ENCODE measurements around the gene C5orf24.

The C5orf24 gene

DNA sequence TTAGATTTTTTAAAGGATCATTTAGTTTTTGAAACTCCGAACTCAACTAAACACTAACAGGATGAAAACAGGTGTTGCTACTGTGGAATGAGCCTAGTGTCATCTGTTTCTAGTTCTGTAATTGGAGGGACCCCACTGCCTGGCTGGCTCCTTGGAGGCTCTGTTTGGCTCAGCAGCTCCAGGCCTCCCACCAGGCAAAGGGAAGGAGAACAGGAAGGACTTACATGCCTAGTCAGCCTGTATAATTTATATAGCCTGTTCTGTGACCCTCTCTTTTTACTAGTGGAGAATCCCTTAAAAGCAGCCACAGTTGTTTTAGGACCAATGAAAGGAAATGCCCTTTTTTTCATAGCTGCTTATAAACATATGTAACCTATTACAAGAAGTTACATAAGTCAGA lies 21.1 kb upstream of the C5orf24 start:
- Histone ChIP-seq H3K9me2 (replicated peaks; ENCODE audit: insufficient read depth, low read length) (no peaks in the 10 kb centered on the region), H3K79me2 (ENCODE audit: low read length) (no peaks in the 10 kb centered on the region), H3K9me3 (replicated peaks; ENCODE audit: insufficient read depth, low read length) (no peaks in the 10 kb centered on the region), H3K36me3 (replicated peaks; ENCODE audit: insufficient read depth, low read length) (peaks cover 7% of the 10 kb centered on the region; the same call in 1 of the 2 replicates), H3F3A (ENCODE audit: insufficient read depth, low read length) (no peaks in the 10 kb centered on the region), H3K4me3 (ENCODE audit: low read length) (no peak overlapping the region), H3K9ac (ENCODE audit: low read length) (no peak overlapping the region), H3K27ac (ENCODE audit: low read length) (no peak overlapping the region), H4K20me1 (ENCODE audit: insufficient read depth, low read length) (no peaks in the 10 kb centered on the region), H3K4me1 (ENCODE audit: low read length) (no peaks in the 10 kb centered on the region), H2AFZ (ENCODE audit: low read length) (no peak overlapping the region), H3K27me3 (replicated peaks; ENCODE audit: insufficient read depth, low read length) (no peaks in the 10 kb centered on the region), H3K4me2 (ENCODE audit: low read depth, low read length) (no peak overlapping the region)
- DNase-seq = no peak
- TF ChIP-seq EZH2phosphoT487 (IDR thresholded peaks at IDR 0.05; ENCODE audit: low read length) = no peak
- TF ChIP-seq EZH2 (optimal IDR thresholded peaks at IDR 0.05; ENCODE audit: low read depth, low read length) = no peak
- TF ChIP-seq, protein P1, sequence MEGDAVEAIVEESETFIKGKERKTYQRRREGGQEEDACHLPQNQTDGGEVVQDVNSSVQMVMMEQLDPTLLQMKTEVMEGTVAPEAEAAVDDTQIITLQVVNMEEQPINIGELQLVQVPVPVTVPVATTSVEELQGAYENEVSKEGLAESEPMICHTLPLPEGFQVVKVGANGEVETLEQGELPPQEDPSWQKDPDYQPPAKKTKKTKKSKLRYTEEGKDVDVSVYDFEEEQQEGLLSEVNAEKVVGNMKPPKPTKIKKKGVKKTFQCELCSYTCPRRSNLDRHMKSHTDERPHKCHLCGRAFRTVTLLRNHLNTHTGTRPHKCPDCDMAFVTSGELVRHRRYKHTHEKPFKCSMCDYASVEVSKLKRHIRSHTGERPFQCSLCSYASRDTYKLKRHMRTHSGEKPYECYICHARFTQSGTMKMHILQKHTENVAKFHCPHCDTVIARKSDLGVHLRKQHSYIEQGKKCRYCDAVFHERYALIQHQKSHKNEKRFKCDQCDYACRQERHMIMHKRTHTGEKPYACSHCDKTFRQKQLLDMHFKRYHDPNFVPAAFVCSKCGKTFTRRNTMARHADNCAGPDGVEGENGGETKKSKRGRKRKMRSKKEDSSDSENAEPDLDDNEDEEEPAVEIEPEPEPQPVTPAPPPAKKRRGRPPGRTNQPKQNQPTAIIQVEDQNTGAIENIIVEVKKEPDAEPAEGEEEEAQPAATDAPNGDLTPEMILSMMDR (IDR thresholded peaks at IDR 0.05; ENCODE audit: low read length) = no peak

DNA sequence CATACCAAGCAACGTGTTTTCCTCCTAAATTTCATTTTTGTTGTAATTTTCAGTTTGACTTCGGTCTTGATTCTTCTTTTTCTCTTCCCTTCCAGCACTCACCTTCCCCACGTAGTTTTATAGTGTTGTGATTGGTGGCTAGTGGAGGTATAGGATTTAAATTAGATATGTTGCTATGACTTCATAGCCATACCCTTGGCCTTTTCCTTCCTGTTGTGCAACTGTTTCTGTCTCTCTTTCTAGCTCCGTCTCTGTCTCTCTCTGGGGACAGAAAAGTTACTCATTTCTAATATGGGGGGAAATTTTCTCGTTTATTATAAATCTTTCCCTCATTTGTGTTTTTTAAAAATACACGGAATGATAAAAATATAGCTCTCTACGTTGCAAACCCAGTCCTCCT lies 20.6 kb upstream of the C5orf24 start:
- no peaks in the 10 kb centered on the region for H3K4me1 ChIP-seq (ENCODE audit: low read length)
- H3K9me2 ChIP-seq (replicated peaks; ENCODE audit: insufficient read depth, low read length) = no peaks in the 10 kb centered on the region
- H3K9ac ChIP-seq (ENCODE audit: low read length) = no peak overlapping the region
- no peaks in the 10 kb centered on the region for H3F3A ChIP-seq (ENCODE audit: insufficient read depth, low read length)
- H3K4me2 ChIP-seq (ENCODE audit: low read depth, low read length) = no peak overlapping the region
- H3K27me3 ChIP-seq (replicated peaks; ENCODE audit: insufficient read depth, low read length) = no peaks in the 10 kb centered on the region
- H3K4me3 ChIP-seq (ENCODE audit: low read length) = no peak overlapping the region
- TF ChIP-seq EZH2 (optimal IDR thresholded peaks at IDR 0.05; ENCODE audit: low read depth, low read length) (no peak), EZH2phosphoT487 (IDR thresholded peaks at IDR 0.05; ENCODE audit: low read length) (no peak)
- TF ChIP-seq, protein P1 (IDR thresholded peaks at IDR 0.05; ENCODE audit: low read length) = no peak
- no peak overlapping the region for H2AFZ ChIP-seq (ENCODE audit: low read length)
- no peaks in the 10 kb centered on the region for H4K20me1 ChIP-seq (ENCODE audit: insufficient read depth, low read length)
- no peak overlapping the region for H3K27ac ChIP-seq (ENCODE audit: low read length)
- H3K9me3 ChIP-seq (replicated peaks; ENCODE audit: insufficient read depth, low read length) = no peaks in the 10 kb centered on the region
- no peak for DNase-seq
- H3K36me3 ChIP-seq (replicated peaks; ENCODE audit: insufficient read depth, low read length) = peaks cover 7% of the 10 kb centered on the region; the same call in 1 of the 2 replicates
- H3K79me2 ChIP-seq (ENCODE audit: low read length) = no peaks in the 10 kb centered on the region

DNA sequence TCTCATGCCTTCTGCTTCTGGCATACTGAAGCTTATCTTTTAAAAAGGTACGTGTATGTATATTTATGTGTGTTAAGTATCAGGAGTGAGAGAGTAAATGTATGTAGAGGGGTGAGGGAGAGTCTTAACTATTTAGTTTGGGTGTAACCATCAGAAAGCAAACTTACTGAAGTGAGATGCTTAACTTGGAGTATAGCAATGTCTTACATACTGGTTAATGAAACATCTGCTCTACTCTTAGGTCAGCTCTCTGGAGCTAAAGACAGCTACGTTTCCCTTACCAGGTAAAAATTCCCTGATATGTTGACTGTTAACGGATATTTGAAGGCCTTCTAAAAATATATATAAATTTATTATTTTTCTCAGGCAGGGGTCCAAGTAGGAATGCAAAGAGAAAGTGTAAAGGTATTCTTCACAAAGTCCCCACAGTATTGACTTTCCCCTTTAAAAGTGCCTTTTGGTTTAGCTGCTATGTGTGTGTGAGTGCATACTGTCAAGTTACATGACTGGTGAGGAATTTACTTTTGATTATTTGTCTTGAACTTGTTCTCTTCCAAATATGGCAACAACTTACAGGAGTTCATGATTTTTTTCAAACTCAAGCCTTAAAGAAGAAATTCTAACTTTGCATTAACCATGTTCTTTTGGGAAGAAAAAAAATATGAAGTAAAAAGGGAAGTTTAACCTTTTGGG lies 12.3 kb upstream of the C5orf24 start:
- H3K79me2 ChIP-seq (ENCODE audit: low read length) = no peaks in the 10 kb centered on the region
- H3K9me2 ChIP-seq (replicated peaks; ENCODE audit: insufficient read depth, low read length) = no peaks in the 10 kb centered on the region
- no peak for DNase-seq
- no peak overlapping the region for H3K4me3 ChIP-seq (ENCODE audit: low read length)
- H3F3A ChIP-seq (ENCODE audit: insufficient read depth, low read length) = no peaks in the 10 kb centered on the region
- no peak overlapping the region for H3K27ac ChIP-seq (ENCODE audit: low read length)
- H3K9me3 ChIP-seq (replicated peaks; ENCODE audit: insufficient read depth, low read length) = no peaks in the 10 kb centered on the region
- H3K36me3 ChIP-seq (replicated peaks; ENCODE audit: insufficient read depth, low read length) = peaks cover 7% of the 10 kb centered on the region; the same call in 1 of the 2 replicates
- TF ChIP-seq EZH2phosphoT487 (IDR thresholded peaks at IDR 0.05; ENCODE audit: low read length) (no peak), EZH2 (optimal IDR thresholded peaks at IDR 0.05; ENCODE audit: low read depth, low read length) (no peak)
- TF ChIP-seq, protein P1 (IDR thresholded peaks at IDR 0.05; ENCODE audit: low read length) = no peak
- H2AFZ ChIP-seq (ENCODE audit: low read length) = no peak overlapping the region
- H3K4me1 ChIP-seq (ENCODE audit: low read length) = no peaks in the 10 kb centered on the region
- H3K9ac ChIP-seq (ENCODE audit: low read length) = no peak overlapping the region
- H3K27me3 ChIP-seq (replicated peaks; ENCODE audit: insufficient read depth, low read length) = no peaks in the 10 kb centered on the region
- H3K4me2 ChIP-seq (ENCODE audit: low read depth, low read length) = no peak overlapping the region
- no peaks in the 10 kb centered on the region for H4K20me1 ChIP-seq (ENCODE audit: insufficient read depth, low read length)
